HG03565 (cell line): Measurements from ENCODE around the gene SHROOM2.
"Not testable (repeated sequence)": the region's sequence is repeated elsewhere in the genome, so short reads cannot be mapped to it uniquely, and the experiment has no call there.

ENCODE experiments used
- ATAC-seq: cut with Tn5 transposase; IDR thresholded peaks from one replicate; pipeline ENCODE4 v1.9.1; 2021; ENCODE audit warnings: mild to moderate bottlenecking, moderate library complexity; ENCODE audit not compliant: unreplicated experiment

The SHROOM2 gene

DNA sequence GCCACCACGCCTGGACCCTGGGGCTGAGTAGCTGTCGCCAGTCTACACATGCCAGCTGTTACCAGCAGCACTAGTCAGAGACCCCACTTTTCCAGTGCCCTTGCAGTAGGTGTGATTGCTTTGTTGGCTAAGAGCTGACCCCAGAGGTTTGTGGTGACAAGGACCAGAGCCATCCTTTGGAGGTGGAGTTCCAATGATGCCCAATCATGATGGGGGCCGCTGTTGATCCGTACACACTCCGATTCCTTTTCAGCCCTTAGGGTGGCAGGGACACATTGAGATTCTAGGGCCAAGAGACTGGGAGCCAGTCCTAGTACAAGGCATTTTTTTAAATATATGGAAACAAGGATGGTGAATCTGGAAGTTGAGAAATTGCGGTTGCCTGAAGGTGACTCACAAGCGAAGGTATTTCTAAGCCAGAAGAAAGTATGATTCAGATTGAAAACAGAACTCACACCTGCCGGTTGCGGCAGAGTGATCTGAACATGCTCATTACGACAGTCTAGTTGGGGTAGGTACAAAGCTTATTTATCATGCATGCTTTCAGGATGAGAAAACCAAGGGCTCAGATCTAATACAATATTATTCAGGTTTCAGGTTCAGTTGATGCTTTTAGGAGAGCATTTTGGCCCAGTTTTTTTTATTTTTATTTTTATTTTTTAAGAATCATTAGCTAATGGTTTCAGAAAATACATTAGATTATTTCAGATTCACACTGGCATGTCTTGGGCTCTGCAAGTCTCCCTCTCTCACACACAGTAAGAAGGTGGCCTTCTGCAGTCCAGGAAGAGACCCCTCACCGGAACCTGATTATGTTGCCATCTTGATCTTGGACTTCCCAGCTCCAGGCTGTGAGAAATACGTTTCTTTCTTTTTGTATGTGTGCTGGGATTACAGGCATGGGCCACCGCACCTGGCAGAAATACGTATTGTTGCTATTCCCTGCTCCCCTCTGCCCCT is 43.4 kb downstream of the SHROOM2 start:
- ATAC-seq, result peak; percentile 91

DNA sequence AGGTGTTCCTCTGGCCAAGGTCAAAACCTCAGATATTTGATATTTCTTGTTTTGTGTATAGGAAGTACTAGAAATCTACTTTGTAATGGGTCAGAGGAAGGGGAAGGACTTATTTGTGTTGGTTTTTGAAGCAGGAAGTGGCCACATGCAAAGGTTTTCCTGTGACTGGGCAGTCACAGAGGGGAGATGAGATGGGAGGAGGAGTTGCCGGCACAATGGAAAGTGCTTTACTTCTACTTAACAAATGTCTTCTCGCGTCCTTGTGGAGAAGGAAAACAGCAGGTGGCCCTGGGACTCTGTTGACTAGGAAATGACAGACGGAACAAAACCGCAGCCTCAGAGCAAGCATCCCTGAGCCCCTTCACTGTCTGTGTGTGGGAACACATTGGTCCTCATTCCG is 46.6 kb downstream of the SHROOM2 start:
- ATAC-seq, result no peak

- ATAC-seq, result no peak
Measured at GRCh38 chrX:9835585-9836210, 49.5 kb downstream of the SHROOM2 start.

DNA sequence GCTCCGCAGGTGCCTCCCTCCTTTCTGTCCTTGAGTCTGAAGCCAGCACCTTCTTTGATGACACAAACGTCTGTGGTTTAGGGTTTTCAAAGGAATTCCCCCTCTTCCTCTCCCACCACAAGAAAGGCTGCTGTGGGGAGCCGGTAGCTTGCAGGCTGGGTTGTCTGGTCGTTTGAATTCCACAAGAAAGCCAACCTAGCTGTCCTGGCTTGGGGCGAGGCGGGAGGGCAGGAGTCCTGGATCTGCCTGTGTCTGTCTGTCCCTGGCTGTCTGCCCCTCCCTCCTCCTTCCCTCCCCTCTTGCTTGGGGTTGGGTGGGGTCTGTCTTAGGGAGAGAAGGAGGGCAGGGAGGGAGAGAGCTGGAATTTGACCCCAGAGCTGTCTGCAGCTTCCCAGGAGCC is 56.3 kb downstream of the SHROOM2 start:
- ATAC-seq, result no peak

- no peak for ATAC-seq
Measured at GRCh38 chrX:9844936-9845577, 58.8 kb downstream of the SHROOM2 start.

- ATAC-seq, result no peak
Measured at GRCh38 chrX:9845578-9845952, 59.3 kb downstream of the SHROOM2 start.

- ATAC-seq, result no peak
Measured at GRCh38 chrX:9846631-9847030, 60.4 kb downstream of the SHROOM2 start.

GRCh38 chrX:9847071-9847470 is 60.8 kb downstream of the SHROOM2 start:
- no peak for ATAC-seq

DNA sequence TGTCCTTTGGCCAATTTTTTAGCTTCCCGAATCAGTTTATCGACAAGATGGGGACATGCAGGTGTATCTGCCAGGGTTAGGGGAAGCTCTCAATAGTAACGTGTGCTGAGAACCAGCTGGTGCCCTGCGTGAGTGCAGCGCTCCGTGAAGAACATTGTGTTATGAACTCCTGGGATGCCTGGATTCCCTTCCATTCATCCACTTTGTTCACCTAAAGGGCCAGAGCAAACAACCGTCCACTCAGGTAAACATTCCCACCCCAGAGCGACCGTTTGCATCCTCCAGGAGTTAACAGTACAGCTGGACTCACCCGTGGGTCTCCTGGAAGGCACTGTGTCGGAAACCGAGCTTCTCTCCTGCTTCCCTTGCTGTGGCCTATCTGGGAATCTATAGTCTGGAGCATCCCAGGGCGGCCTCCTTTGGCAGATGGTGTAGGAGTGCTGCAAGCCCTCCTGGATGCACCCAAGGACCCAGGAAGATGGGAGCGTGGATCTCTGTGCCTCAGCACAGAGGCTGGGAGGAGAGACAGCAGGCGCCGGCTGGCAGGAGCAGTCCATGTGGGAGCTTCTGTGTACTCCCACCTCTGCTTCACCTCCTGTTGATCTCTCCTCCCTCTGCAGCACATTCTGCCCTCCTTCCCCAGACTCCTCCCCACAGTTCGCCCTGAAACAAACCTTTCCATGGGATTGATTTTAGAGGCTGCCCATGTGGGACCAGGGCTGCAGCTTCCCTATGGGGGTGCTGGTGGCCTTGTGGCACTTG is 62.7 kb downstream of the SHROOM2 start:
- ATAC-seq, result no peak

- ATAC-seq, result no peak
Measured at GRCh38 chrX:9851890-9852289, 65.7 kb downstream of the SHROOM2 start.

GRCh38 chrX:9853307-9853706 is 67.1 kb downstream of the SHROOM2 start:
- ATAC-seq, result no peak

DNA sequence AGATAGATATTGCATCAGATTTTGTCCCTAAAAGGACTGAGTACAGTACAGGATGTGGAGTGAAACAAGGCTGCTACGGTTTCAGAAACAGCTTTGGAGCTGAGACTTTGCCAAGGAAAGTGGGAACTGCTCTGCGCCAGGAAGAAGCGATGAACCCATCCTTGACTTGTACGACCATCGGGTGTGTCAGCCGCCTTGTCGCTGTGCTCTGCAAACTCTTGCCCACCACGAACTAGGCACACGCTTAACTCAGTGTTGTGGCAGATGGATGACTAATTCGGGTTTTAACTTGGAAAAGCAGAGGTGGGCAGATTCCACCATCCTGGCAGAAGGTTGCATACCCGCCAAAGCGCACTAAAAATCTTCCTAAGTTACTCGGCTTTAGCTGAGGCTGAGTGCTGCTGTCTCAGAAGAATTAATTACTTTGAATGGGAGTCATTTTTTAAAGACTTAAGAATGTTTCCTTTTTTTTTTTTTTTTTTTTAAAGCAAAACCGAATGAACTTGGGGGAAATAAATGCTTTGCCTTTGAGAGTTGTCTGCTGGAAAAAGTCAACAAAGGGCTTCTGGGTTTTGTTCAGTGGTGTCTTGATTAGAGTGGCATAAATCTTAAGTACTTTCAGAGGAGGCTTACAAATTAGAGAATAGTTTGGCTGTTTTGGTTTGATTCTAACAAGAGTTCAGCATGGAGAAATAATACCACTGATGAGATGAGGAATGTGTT is 69.5 kb downstream of the SHROOM2 start:
- no peak for ATAC-seq

GRCh38 chrX:9856588-9856987 is 70.4 kb downstream of the SHROOM2 start:
- ATAC-seq, result no peak

DNA sequence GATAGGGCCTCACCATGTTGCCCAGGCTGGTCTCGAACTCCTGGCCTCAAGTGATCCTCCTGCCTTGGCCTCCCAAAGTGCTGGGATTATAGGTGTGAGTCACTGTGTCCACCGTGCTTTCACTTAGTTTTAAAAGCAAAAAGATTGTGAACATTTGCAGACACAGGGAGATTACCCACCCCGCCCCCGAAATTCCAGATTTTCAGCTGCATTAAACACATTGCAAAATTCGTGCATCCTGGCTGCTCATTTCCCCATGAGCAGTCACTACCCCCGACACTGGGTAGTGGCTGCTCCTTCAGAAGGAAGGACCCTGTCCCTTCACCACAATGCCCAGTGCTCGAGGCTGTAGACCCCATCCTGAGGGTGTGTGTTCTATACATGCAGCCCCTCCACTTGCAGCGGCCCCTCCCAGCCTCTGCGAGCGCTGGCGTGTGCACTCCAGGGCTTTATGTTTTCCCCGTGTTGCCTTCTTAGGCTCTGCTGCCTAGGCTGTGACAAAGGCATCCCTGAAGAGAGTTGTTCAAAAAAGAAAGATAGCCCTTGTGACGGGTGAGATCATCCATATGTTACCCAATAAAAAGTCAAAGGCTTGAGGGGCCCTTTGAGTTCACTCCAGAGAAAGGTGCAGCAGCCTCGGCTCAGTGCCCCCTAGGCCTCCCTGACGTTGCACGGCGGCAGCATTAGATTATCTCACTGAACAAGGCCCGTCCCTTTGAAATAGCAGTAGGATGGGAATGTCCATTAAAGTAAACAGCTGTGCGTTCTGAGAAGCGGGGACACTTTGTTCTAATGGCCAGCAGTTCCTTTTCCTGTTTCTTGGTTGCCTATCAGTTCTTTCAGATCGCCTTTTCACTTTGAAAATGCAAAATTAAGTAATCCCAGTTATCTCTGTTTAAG is 71.6 kb downstream of the SHROOM2 start:
- no peak for ATAC-seq

- not testable (repeated sequence) for ATAC-seq
Measured at GRCh38 chrX:9858684-9859083, 72.5 kb downstream of the SHROOM2 start.

GRCh38 chrX:9859711-9860555 is 73.7 kb downstream of the SHROOM2 start:
- no peak for ATAC-seq

GRCh38 chrX:9860826-9861225 is 74.6 kb downstream of the SHROOM2 start:
- ATAC-seq, result no peak

DNA sequence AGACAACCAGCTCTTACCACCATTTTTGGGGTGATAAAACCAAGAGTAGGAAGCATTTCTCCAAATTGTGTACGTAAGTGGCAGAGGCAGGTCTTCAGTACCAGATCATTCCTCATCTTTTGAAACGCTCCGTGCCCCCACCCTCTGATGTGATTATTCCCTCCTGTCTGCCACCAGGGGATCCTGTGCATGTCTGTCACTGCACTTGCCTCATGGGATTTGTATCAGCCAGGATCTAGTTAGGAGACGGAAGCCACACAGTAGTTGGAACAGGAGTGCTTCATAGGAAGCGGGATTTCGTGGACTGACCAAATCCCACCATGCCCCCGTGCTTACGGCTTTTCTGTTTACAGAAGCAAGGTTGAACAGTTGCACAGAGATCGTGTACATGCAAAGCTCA is 75.5 kb downstream of the SHROOM2 start:
- no peak for ATAC-seq
